HepG2 (cell line): Measurements from ENCODE around the gene TMIGD3. TPM values are rescaled to one million over a fixed set of nuclear protein-coding genes. Genes with fewer than 3 reads are reported as not detected.

ENCODE experiments used
- CREBL2 ChIP-seq: sonication (generic); formaldehyde crosslinking; IDR thresholded peaks from 2 replicates; pipeline ENCODE4 v1.8.1; 2023; ENCODE audit warnings: missing genetic modification reagents, mild to moderate bottlenecking, borderline replicate concordance
- FOSL1 ChIP-seq: sonication (generic); formaldehyde crosslinking; IDR thresholded peaks from 2 replicates; pipeline ENCODE4 v1.9.0; 2021; ENCODE audit warnings: missing genetic modification reagents, borderline replicate concordance
- PLRG1 ChIP-seq: fragments of 450-650 bp; conservative IDR thresholded peaks from 2 replicates; pipeline ENCODE4 v1.6.1; 2016
- POLR2AphosphoS2 ChIP-seq: IDR thresholded peaks from 2 replicates; pipeline ENCODE4 v1.6.1; 2011; ENCODE audit warnings: low read depth, low read length, improper control_type of control experiment
- SATB2 ChIP-seq: sonication (generic); formaldehyde crosslinking; IDR thresholded peaks from 2 replicates; pipeline ENCODE4 v1.5.0; 2020; ENCODE audit warnings: missing genetic modification reagents
- ZNF101 ChIP-seq: sonication (generic); formaldehyde crosslinking; IDR thresholded peaks from 2 replicates; pipeline ENCODE4 v1.4.0; 2020; ENCODE audit warnings: mild to moderate bottlenecking, low read depth, missing genetic modification reagents, borderline replicate concordance
- ZNF30 ChIP-seq: sonication (generic); formaldehyde crosslinking; IDR thresholded peaks from 2 replicates; pipeline ENCODE4 v1.5.0; 2020; ENCODE audit warnings: mild to moderate bottlenecking, missing genetic modification reagents
- ZNF318 ChIP-seq: sonication (generic); formaldehyde crosslinking; IDR thresholded peaks from 2 replicates; pipeline ENCODE4 v1.4.0; 2020; ENCODE audit warnings: mild to moderate bottlenecking, missing genetic modification reagents
- ZNF430 ChIP-seq: sonication (generic); formaldehyde crosslinking; IDR thresholded peaks from 2 replicates; pipeline ENCODE4 v1.9.0; 2021; ENCODE audit warnings: mild to moderate bottlenecking, missing genetic modification reagents
- ZNF543 ChIP-seq: sonication (generic); formaldehyde crosslinking; IDR thresholded peaks from 2 replicates; pipeline ENCODE4 v1.4.0; 2020; ENCODE audit warnings: mild to moderate bottlenecking, missing genetic modification reagents
- ZNF558 ChIP-seq: sonication (generic); formaldehyde crosslinking; IDR thresholded peaks from 2 replicates; pipeline ENCODE4 v1.9.0; 2022; ENCODE audit warnings: mild to moderate bottlenecking, missing genetic modification reagents, borderline replicate concordance
- ZNF883 ChIP-seq: sonication (generic); formaldehyde crosslinking; IDR thresholded peaks from 2 replicates; pipeline ENCODE4 v1.5.1; 2020; ENCODE audit warnings: mild to moderate bottlenecking, missing genetic modification reagents; ENCODE audit errors: not compliant biosample characterization
- ZSCAN25 ChIP-seq: sonication (generic); formaldehyde crosslinking; IDR thresholded peaks from 2 replicates; pipeline ENCODE4 v1.8.0; 2022; ENCODE audit warnings: mild to moderate bottlenecking, missing genetic modification reagents
- polyA plus RNA-seq, 8 experiments: library from polyadenylated mRNA; depleted of rRNA in 3 of 8; stranded (reverse) in 7 of 8; unstranded in 1 of 8; fragments of >200 nt; fragmentation: Illumina TruSeq in 4 of 8; extraction: Trizol in 4 of 8; gene quantifications; 2 replicates each; pipeline versions ENCODE4 v1.2.1 to v1.2.3, GENCODE V29; 2011 to 2016; ENCODE audit warnings: low read depth in 4 of 8, missing spikeins in 1 of 8, mixed read lengths in 1 of 8; ENCODE audit not compliant: insufficient read depth in 1 of 8
- total RNA-seq, 5 experiments: library from RNA; depleted of rRNA; stranded (reverse); fragments of >200 nt; fragmentation: Illumina TruSeq; extraction: Trizol; gene quantifications; 2 replicates each; pipeline ENCODE4 v1.2.3, GENCODE V29; 2016; ENCODE audit warnings: low read depth in 1 of 5
- TF ChIP-seq, protein P1 (sequence below): sonication (generic); formaldehyde crosslinking; IDR thresholded peaks from 2 replicates; pipeline ENCODE4 v1.5.0; 2020; ENCODE audit warnings: mild to moderate bottlenecking, missing genetic modification reagents
- TF ChIP-seq, protein P2 (sequence below): sonication (generic); formaldehyde crosslinking; IDR thresholded peaks from 2 replicates; pipeline ENCODE4 v1.5.1; 2020; ENCODE audit warnings: mild to moderate bottlenecking, moderate library complexity, missing genetic modification reagents

Gene TMIGD3
- total and polyA plus RNA-seq, 2 of the 13 experiments (the other 11 are each of a cell fraction or from before 2014, with no cell fraction given), result not detected

DNA sequence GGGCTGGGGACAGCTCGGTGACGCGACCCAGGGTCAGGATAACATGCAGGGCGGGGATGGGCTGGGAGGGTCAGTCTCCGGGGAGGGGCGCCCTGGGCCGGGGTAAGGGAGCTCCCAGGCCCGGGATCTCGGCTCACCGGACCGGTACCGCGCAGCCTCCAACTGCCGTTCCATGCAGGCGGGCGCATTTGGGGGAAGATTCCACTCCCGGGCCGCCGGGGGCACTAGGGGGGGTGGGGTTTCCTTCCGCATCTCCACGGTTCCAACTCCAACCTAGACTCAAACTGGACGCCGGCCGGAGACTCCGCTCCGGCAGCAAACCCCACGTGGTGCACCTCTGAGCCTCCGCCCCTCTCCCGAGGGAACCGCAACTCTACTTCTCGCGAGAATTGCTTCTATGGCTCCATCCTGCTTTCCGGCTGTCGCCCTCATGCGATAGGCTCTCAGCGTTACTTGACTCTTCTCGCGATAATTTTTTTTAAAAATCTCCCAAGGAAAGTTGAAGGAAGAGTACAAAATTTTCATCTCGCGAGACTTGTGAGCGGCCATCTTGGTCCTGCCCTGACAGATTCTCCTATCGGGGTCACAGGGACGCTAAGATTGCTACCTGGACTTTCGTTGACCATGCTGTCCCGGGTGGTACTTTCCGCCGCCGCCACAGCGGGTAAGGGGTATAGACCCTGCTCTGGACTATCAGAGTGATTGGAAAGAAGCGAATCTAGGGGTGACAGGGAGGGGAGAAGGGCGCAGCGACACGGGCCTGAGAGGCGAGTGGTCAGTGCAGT is 54.3 kb downstream of the TMIGD3 start, which contains the start of the genes ATP5PB and WDR77 (continued):
- TF ChIP-seq ZNF318 (no peak), ZNF543 (CRISPR knock-in tag) (peak; percentile 48; the same call in 1 of the 2 replicates), POLR2AphosphoS2 (no peak), PLRG1 (no peak), ZSCAN25 (no peak), ZNF101 (CRISPR knock-in tag) (no peak), ZNF883 (no peak), ZNF30 (CRISPR knock-in tag) (no peak), FOSL1 (CRISPR knock-in tag) (no peak), CREBL2 (CRISPR knock-in tag) (0 out of 2 replicates have a peak, but pooled peaks have one; percentile 26), ZNF558 (CRISPR knock-in tag) (0 out of 2 replicates have a peak, but pooled peaks have one; percentile 6), SATB2 (no peak), ZNF430 (peak; percentile 29)
- TF ChIP-seq, protein P1, sequence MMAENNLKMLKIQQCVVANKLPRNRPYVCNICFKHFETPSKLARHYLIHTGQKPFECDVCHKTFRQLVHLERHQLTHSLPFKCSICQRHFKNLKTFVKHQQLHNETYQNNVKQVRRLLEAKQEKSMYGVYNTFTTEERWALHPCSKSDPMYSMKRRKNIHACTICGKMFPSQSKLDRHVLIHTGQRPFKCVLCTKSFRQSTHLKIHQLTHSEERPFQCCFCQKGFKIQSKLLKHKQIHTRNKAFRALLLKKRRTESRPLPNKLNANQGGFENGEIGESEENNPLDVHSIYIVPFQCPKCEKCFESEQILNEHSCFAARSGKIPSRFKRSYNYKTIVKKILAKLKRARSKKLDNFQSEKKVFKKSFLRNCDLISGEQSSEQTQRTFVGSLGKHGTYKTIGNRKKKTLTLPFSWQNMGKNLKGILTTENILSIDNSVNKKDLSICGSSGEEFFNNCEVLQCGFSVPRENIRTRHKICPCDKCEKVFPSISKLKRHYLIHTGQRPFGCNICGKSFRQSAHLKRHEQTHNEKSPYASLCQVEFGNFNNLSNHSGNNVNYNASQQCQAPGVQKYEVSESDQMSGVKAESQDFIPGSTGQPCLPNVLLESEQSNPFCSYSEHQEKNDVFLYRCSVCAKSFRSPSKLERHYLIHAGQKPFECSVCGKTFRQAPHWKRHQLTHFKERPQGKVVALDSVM (CRISPR knock-in tag), result no peak
- TF ChIP-seq, protein P2, sequence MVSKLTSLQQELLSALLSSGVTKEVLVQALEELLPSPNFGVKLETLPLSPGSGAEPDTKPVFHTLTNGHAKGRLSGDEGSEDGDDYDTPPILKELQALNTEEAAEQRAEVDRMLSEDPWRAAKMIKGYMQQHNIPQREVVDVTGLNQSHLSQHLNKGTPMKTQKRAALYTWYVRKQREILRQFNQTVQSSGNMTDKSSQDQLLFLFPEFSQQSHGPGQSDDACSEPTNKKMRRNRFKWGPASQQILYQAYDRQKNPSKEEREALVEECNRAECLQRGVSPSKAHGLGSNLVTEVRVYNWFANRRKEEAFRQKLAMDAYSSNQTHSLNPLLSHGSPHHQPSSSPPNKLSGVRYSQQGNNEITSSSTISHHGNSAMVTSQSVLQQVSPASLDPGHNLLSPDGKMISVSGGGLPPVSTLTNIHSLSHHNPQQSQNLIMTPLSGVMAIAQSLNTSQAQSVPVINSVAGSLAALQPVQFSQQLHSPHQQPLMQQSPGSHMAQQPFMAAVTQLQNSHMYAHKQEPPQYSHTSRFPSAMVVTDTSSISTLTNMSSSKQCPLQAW (CRISPR knock-in tag), result peak; percentile 38; the same call in 1 of the 2 replicates
